NCI-H524 treated with DMSO at 0.1 percent for 48 hours (cell line): ENCODE data around the gene MT3.
"Not testable (repeated sequence)": the region's sequence is repeated elsewhere in the genome, so short reads cannot be mapped to it uniquely, and the experiment has no call there.

Experiments
- DNase-seq: peaks from one replicate; lab custom pipeline; 2025; lab: John Stamatoyannopoulos, UW

Gene MT3

GRCh38 chr16:56610017-56610608, 20.8 kb downstream of the MT3 start:
- DNase-seq = no peak

- no peak for DNase-seq
These were observed 21.3 kb downstream of the MT3 start for GRCh38 chr16:56610609-56611111.

GRCh38 chr16:56611281-56611833, 22.0 kb downstream of the MT3 start:
- DNase-seq = no peak

GRCh38 chr16:56613706-56614105, 24.4 kb downstream of the MT3 start:
- no peak for DNase-seq

- no peak for DNase-seq
These were observed 25.2 kb downstream of the MT3 start for GRCh38 chr16:56614549-56614991.

- DNase-seq = no peak
These were observed 26.0 kb downstream of the MT3 start for GRCh38 chr16:56615353-56615752.

GRCh38 chr16:56616608-56617211, 27.4 kb downstream of the MT3 start:
- DNase-seq = no peak

GRCh38 chr16:56617212-56618085, 28.1 kb downstream of the MT3 start:
- DNase-seq = no peak

- DNase-seq = no peak
These were observed 28.8 kb downstream of the MT3 start for GRCh38 chr16:56618138-56618537.

GRCh38 chr16:56620339-56620897, 31.1 kb downstream of the MT3 start:
- no peak for DNase-seq

- not testable (repeated sequence) for DNase-seq
These were observed 32.5 kb downstream of the MT3 start for GRCh38 chr16:56621665-56622445.

GRCh38 chr16:56623184-56623583, 33.9 kb downstream of the MT3 start:
- DNase-seq = not testable (repeated sequence)

- DNase-seq = no peak
These were observed 34.3 kb downstream of the MT3 start for GRCh38 chr16:56623637-56624036.

GRCh38 chr16:56625140-56625942, 36.0 kb downstream of the MT3 start, which contains the start of gene MT1E:
MT1E (plus strand) TSS chr16:56625781; CDS start chr16:56625852, 71 bp downstream.
- no peak for DNase-seq

GRCh38 chr16:56625943-56626654, 36.8 kb downstream of the MT3 start:
- DNase-seq = no peak

GRCh38 chr16:56626685-56627084, 37.4 kb downstream of the MT3 start:
- no peak for DNase-seq

GRCh38 chr16:56628486-56629350, 39.4 kb downstream of the MT3 start:
- no peak for DNase-seq

GRCh38 chr16:56629531-56629930, 40.2 kb downstream of the MT3 start:
- DNase-seq = no peak

- no peak for DNase-seq
These were observed 40.8 kb downstream of the MT3 start for GRCh38 chr16:56630134-56630533.
